Stimulated activated CD4-positive, alpha-beta T cell treated with anti-CD3 and anti-CD28 coated beads, Interleukin-15, amount 100 ng/mL, for 24 hours (primary cell): Measurements from ENCODE around the gene SLC5A5.
"Not testable (repeated sequence)": the region's sequence is repeated elsewhere in the genome, so short reads cannot be mapped to it uniquely, and the experiment has no call there.

Source experiments
- DNase-seq: peaks from one replicate; pipeline ENCODE4 v3.0.0-alpha.2; 2020

Gene SLC5A5

GRCh38 chr19:17872251-17873001 is 681 bp downstream of the SLC5A5 start:
- DNase-seq = peak; percentile 78

- peak; percentile 82 for DNase-seq
Observed at GRCh38 chr19:17873786-17874757, 2.3 kb downstream of the SLC5A5 start.

- DNase-seq = no peak
Observed at GRCh38 chr19:17874758-17875135, 3.0 kb downstream of the SLC5A5 start.

- no peak for DNase-seq
Observed at GRCh38 chr19:17877696-17878095, 6.0 kb downstream of the SLC5A5 start.

GRCh38 chr19:17879466-17879865 is 7.7 kb downstream of the SLC5A5 start:
- no peak for DNase-seq

GRCh38 chr19:17881701-17882100 is 10.0 kb downstream of the SLC5A5 start:
- DNase-seq = no peak

GRCh38 chr19:17883627-17884410 is 12.1 kb downstream of the SLC5A5 start:
- DNase-seq = no peak

- no peak for DNase-seq
Observed at GRCh38 chr19:17886515-17886914, 14.8 kb downstream of the SLC5A5 start.

- DNase-seq = not testable (repeated sequence)
Observed at GRCh38 chr19:17887221-17887620, 15.5 kb downstream of the SLC5A5 start.

GRCh38 chr19:17888260-17888659 is 16.5 kb downstream of the SLC5A5 start:
- DNase-seq = no peak

- peak; percentile 6 for DNase-seq
Observed at GRCh38 chr19:17889609-17890214, 18.0 kb downstream of the SLC5A5 start.

- no peak for DNase-seq
Observed at GRCh38 chr19:17893766-17894165, 22.0 kb downstream of the SLC5A5 start.

GRCh38 chr19:17902701-17903100 is 31.0 kb downstream of the SLC5A5 start:
- no peak for DNase-seq

- no peak for DNase-seq
Observed at GRCh38 chr19:17908244-17908643, 36.5 kb downstream of the SLC5A5 start.

- DNase-seq = no peak
Observed at GRCh38 chr19:17909003-17909732, 37.4 kb downstream of the SLC5A5 start.

- no peak for DNase-seq
Observed at GRCh38 chr19:17910791-17911360, 39.1 kb downstream of the SLC5A5 start.

- no peak for DNase-seq
Observed at GRCh38 chr19:17915940-17916593, 44.3 kb downstream of the SLC5A5 start.

- not testable (repeated sequence) for DNase-seq
Observed at GRCh38 chr19:17918151-17918550, 46.4 kb downstream of the SLC5A5 start.

GRCh38 chr19:17919122-17919521 is 47.4 kb downstream of the SLC5A5 start:
- DNase-seq = not testable (repeated sequence)

- no peak for DNase-seq
Observed at GRCh38 chr19:17920527-17920926, 48.8 kb downstream of the SLC5A5 start.

- DNase-seq = no peak
Observed at GRCh38 chr19:17922138-17922537, 50.4 kb downstream of the SLC5A5 start.
